Measurements from ENCODE around the gene FGF11.

DNA sequence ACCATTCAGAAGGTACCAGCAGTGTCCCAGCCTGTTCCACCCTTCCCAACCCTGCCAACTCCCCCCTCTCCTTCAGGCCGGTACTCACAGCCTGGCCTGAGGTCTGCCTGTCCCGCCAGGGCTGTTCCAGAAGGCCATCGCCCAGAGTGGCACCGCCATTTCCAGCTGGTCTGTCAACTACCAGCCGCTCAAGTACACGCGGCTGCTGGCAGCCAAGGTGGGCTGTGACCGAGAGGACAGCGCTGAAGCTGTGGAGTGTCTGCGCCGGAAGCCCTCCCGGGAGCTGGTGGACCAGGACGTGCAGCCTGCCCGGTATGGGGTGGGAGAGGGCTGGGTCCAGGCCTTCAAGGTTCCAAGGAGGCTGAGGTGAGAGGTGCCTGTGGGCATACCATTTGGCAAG lies 24.5 kb upstream of the FGF11 start:
- TF ChIP-seq CTCF (IDR thresholded peaks at IDR 0.05), result no peak
- TF ChIP-seq POLR2A (IDR thresholded peaks at IDR 0.05), result no peak

All from adrenal gland (tissue), 5 donors.